ENCODE data around the gene ARL14EPL.
"Not testable (repeated sequence)": the region's sequence is repeated elsewhere in the genome, so short reads cannot be mapped to it uniquely, and the experiment has no call there.

ARL14EPL gene

GRCh38 chr5:116084871-116085715, 52.8 kb downstream of the ARL14EPL start, which contains the start of gene COMMD10:
TSS of gene COMMD10 (plus strand) at chr5:116085025.
- H3K4me3 ChIP-seq (ENCODE audit: low read length in 2 of 2), result peak within 1 kb of the TSS; percentile 92 to 97
- H3K27ac ChIP-seq (ENCODE audit: low read length), result peak within 1 kb of the TSS; percentile 65
- no peaks in the 10 kb centered on the region for H3K9me3 ChIP-seq (ENCODE audit: control insufficient read depth in 2 of 2, low read length in 2 of 2)
- no peaks in the 10 kb centered on the region for H3K27me3 ChIP-seq (ENCODE audit: control insufficient read depth in 1 of 2, insufficient read depth in 2 of 2, low read length in 2 of 2)
- peak within 1 kb of the TSS; percentile 77 to 87 for H3K9ac ChIP-seq (ENCODE audit: low read length in 2 of 2)
- H3K4me1 ChIP-seq (ENCODE audit: control insufficient read depth, insufficient read depth, low read length), result peaks cover 10% of the 10 kb centered on the region
- peaks cover 0 to 4% of the 10 kb centered on the region in 2 donors for H3K36me3 ChIP-seq (ENCODE audit: control insufficient read depth in 2 of 2, insufficient read depth in 2 of 2, low read length in 2 of 2)

- H3K27ac ChIP-seq (ENCODE audit: low read length); H3K9ac ChIP-seq (ENCODE audit: low read length in 2 of 2); H3K27me3 ChIP-seq (ENCODE audit: control insufficient read depth in 1 of 2, insufficient read depth in 2 of 2, low read length in 2 of 2); H3K9me3 ChIP-seq (ENCODE audit: control insufficient read depth in 2 of 2, low read length in 2 of 2); H3K4me1 ChIP-seq (ENCODE audit: control insufficient read depth, insufficient read depth, low read length); H3K36me3 ChIP-seq (ENCODE audit: control insufficient read depth in 2 of 2, insufficient read depth in 2 of 2, low read length in 2 of 2): not testable (repeated sequence)
- peak overlapping the region; percentile 92 to 97 for H3K4me3 ChIP-seq (ENCODE audit: low read length in 2 of 2)
Observed at GRCh38 chr5:116086309-116086708, 54.0 kb downstream of the ARL14EPL start.

GRCh38 chr5:116088062-116088461, 55.8 kb downstream of the ARL14EPL start:
- Histone ChIP-seq H3K36me3 (ENCODE audit: control insufficient read depth in 2 of 2, insufficient read depth in 2 of 2, low read length in 2 of 2) (peaks cover 4 to 10% of the 10 kb centered on the region in 2 donors), H3K9me3 (ENCODE audit: control insufficient read depth in 2 of 2, low read length in 2 of 2) (no peaks in the 10 kb centered on the region), H3K4me3 (ENCODE audit: low read length in 2 of 2) (no peak overlapping the region), H3K9ac (ENCODE audit: low read length in 2 of 2) (no peak overlapping the region), H3K27ac (ENCODE audit: low read length) (no peak overlapping the region), H3K27me3 (ENCODE audit: control insufficient read depth in 1 of 2, insufficient read depth in 2 of 2, low read length in 2 of 2) (no peaks in the 10 kb centered on the region), H3K4me1 (ENCODE audit: control insufficient read depth, insufficient read depth, low read length) (peaks cover 10% of the 10 kb centered on the region)

GRCh38 chr5:116090302-116090701, 58.0 kb downstream of the ARL14EPL start:
- Histone ChIP-seq H3K9ac (ENCODE audit: low read length in 2 of 2) (no peak overlapping the region), H3K36me3 (ENCODE audit: control insufficient read depth in 2 of 2, insufficient read depth in 2 of 2, low read length in 2 of 2) (peaks cover 17 to 27% of the 10 kb centered on the region in 2 donors), H3K27ac (ENCODE audit: low read length) (no peak overlapping the region), H3K27me3 (ENCODE audit: control insufficient read depth in 1 of 2, insufficient read depth in 2 of 2, low read length in 2 of 2) (no peaks in the 10 kb centered on the region), H3K4me3 (ENCODE audit: low read length in 2 of 2) (no peak overlapping the region), H3K9me3 (ENCODE audit: control insufficient read depth in 2 of 2, low read length in 2 of 2) (no peaks in the 10 kb centered on the region), H3K4me1 (ENCODE audit: control insufficient read depth, insufficient read depth, low read length) (peaks cover 4% of the 10 kb centered on the region)

GRCh38 chr5:116091416-116091815, 59.1 kb downstream of the ARL14EPL start:
- H3K9me3 ChIP-seq (ENCODE audit: control insufficient read depth in 2 of 2, low read length in 2 of 2), result no peaks in the 10 kb centered on the region
- H3K4me1 ChIP-seq (ENCODE audit: control insufficient read depth, insufficient read depth, low read length), result no peaks in the 10 kb centered on the region
- H3K4me3 ChIP-seq (ENCODE audit: low read length in 2 of 2), result no peak overlapping the region
- H3K27me3 ChIP-seq (ENCODE audit: control insufficient read depth in 1 of 2, insufficient read depth in 2 of 2, low read length in 2 of 2), result no peaks in the 10 kb centered on the region
- no peak overlapping the region for H3K9ac ChIP-seq (ENCODE audit: low read length in 2 of 2)
- peaks cover 17 to 27% of the 10 kb centered on the region in 2 donors for H3K36me3 ChIP-seq (ENCODE audit: control insufficient read depth in 2 of 2, insufficient read depth in 2 of 2, low read length in 2 of 2)
- H3K27ac ChIP-seq (ENCODE audit: low read length), result no peak overlapping the region

GRCh38 chr5:116097301-116097700, 65.0 kb downstream of the ARL14EPL start:
- Histone ChIP-seq H3K9me3 (ENCODE audit: control insufficient read depth in 2 of 2, low read length in 2 of 2) (no peaks in the 10 kb centered on the region), H3K27me3 (ENCODE audit: control insufficient read depth in 1 of 2, insufficient read depth in 2 of 2, low read length in 2 of 2) (no peaks in the 10 kb centered on the region), H3K27ac (ENCODE audit: low read length) (no peak overlapping the region), H3K4me3 (ENCODE audit: low read length in 2 of 2) (no peak overlapping the region), H3K4me1 (ENCODE audit: control insufficient read depth, insufficient read depth, low read length) (no peaks in the 10 kb centered on the region), H3K36me3 (ENCODE audit: control insufficient read depth in 2 of 2, insufficient read depth in 2 of 2, low read length in 2 of 2) (peaks cover 23 to 24% of the 10 kb centered on the region in 2 donors), H3K9ac (ENCODE audit: low read length in 2 of 2) (no peak overlapping the region)

- Histone ChIP-seq H3K9ac (ENCODE audit: low read length in 2 of 2) (no peak overlapping the region), H3K27ac (ENCODE audit: low read length) (no peak overlapping the region), H3K36me3 (ENCODE audit: control insufficient read depth in 2 of 2, insufficient read depth in 2 of 2, low read length in 2 of 2) (peaks cover 11% of the 10 kb centered on the region in 2 donors), H3K9me3 (ENCODE audit: control insufficient read depth in 2 of 2, low read length in 2 of 2) (no peaks in the 10 kb centered on the region), H3K4me3 (ENCODE audit: low read length in 2 of 2) (no peak overlapping the region), H3K4me1 (ENCODE audit: control insufficient read depth, insufficient read depth, low read length) (no peaks in the 10 kb centered on the region), H3K27me3 (ENCODE audit: control insufficient read depth in 1 of 2, insufficient read depth in 2 of 2, low read length in 2 of 2) (no peaks in the 10 kb centered on the region)
Observed at GRCh38 chr5:116098998-116099397, 66.7 kb downstream of the ARL14EPL start.

GRCh38 chr5:116104941-116105340, 72.7 kb downstream of the ARL14EPL start:
- not testable (repeated sequence) for H3K4me3 ChIP-seq (ENCODE audit: low read length in 2 of 2); H3K4me1 ChIP-seq (ENCODE audit: control insufficient read depth, insufficient read depth, low read length); H3K36me3 ChIP-seq (ENCODE audit: control insufficient read depth in 2 of 2, insufficient read depth in 2 of 2, low read length in 2 of 2); H3K9ac ChIP-seq (ENCODE audit: low read length in 2 of 2); H3K27ac ChIP-seq (ENCODE audit: low read length); H3K9me3 ChIP-seq (ENCODE audit: control insufficient read depth in 2 of 2, low read length in 2 of 2); H3K27me3 ChIP-seq (ENCODE audit: control insufficient read depth in 1 of 2, insufficient read depth in 2 of 2, low read length in 2 of 2)
